Measurements from ENCODE around the gene NKX2-2. TPM values are rescaled to one million over a fixed set of nuclear protein-coding genes. Genes with fewer than 3 reads are reported as not detected.

The NKX2-2 gene
- total RNA-seq, 1 experiment from 2014 or later = not detected

- no peaks in the 10 kb centered on the region for H3K9me3 ChIP-seq (ENCODE audit: low read length)
- H3K9me2 ChIP-seq (replicated peaks; ENCODE audit: low read length) = no peaks in the 10 kb centered on the region
- ChIA-PET POLR2A (ENCODE audit: unreplicated experiment) (no interaction called here), CTCF (no interaction called here)
- no peak overlapping the region for H3K27ac ChIP-seq (ENCODE audit: low read length)
- TF ChIP-seq EZH2 (IDR thresholded peaks at IDR 0.05; ENCODE audit: low read length, unreplicated experiment) (peak; percentile 13), EZH2phosphoT487 (IDR thresholded peaks at IDR 0.05; ENCODE audit: borderline replicate concordance, low read length) (no peak), CTCF (conservative IDR thresholded peaks at IDR 0.05; ENCODE audit: low read depth, low read length) (no peak)
- no peak overlapping the region for H3K9ac ChIP-seq (ENCODE audit: low read length)
- ATAC-seq (peak; percentile 48), DNase-seq (peak; percentile 44)
- H3K4me2 ChIP-seq (ENCODE audit: low read length) = peak overlapping the region; percentile 62
- no peaks in the 10 kb centered on the region for H3K36me3 ChIP-seq (ENCODE audit: low read depth, low read length)
- peaks cover 81% of the 10 kb centered on the region for H3K27me3 ChIP-seq (ENCODE audit: low read length)
- intact Hi-C loops (cut with micrococcal nuclease) = no loop called here
- no peaks in the 10 kb centered on the region for H4K20me1 ChIP-seq (ENCODE audit: low read length)
- peak overlapping the region; percentile 33; the same call in 1 of the 2 replicates for H3K4me3 ChIP-seq (ENCODE audit: low read length)
- no peaks in the 10 kb centered on the region for H3K4me1 ChIP-seq (ENCODE audit: insufficient read depth, low read length)
- no peak overlapping the region for H2AFZ ChIP-seq (ENCODE audit: low read length)
- no TSS peak for BruUV-seq (replicated peaks)
- no peaks in the 10 kb centered on the region for H3K79me2 ChIP-seq (ENCODE audit: low read length)
- no peaks in the 10 kb centered on the region for H3F3A ChIP-seq (ENCODE audit: low read length, unreplicated experiment)
Observed at GRCh38 chr20:21522481-21523280, 8.8 kb upstream of the NKX2-2 start.

- no peaks in the 10 kb centered on the region for H3F3A ChIP-seq (ENCODE audit: low read length, unreplicated experiment)
- no peaks in the 10 kb centered on the region for H3K36me3 ChIP-seq (ENCODE audit: low read depth, low read length)
- no peak overlapping the region for H3K27ac ChIP-seq (ENCODE audit: low read length)
- H4K20me1 ChIP-seq (ENCODE audit: low read length) = no peaks in the 10 kb centered on the region
- intact Hi-C loops (cut with micrococcal nuclease) = no loop called here
- TF ChIP-seq EZH2 (IDR thresholded peaks at IDR 0.05; ENCODE audit: low read length, unreplicated experiment) (peak; percentile 91), CTCF (conservative IDR thresholded peaks at IDR 0.05; ENCODE audit: low read depth, low read length) (no peak), EZH2phosphoT487 (IDR thresholded peaks at IDR 0.05; ENCODE audit: borderline replicate concordance, low read length) (peak; percentile 42; the same call in 1 of the 2 replicates)
- H3K9me2 ChIP-seq (replicated peaks; ENCODE audit: low read length) = no peaks in the 10 kb centered on the region
- no TSS peak for BruUV-seq (replicated peaks)
- no peaks in the 10 kb centered on the region for H3K9me3 ChIP-seq (ENCODE audit: low read length)
- CTCF ChIA-PET = no interaction called here
- POLR2A ChIA-PET (ENCODE audit: unreplicated experiment) = no interaction called here
- no peaks in the 10 kb centered on the region for H3K79me2 ChIP-seq (ENCODE audit: low read length)
- H3K9ac ChIP-seq (ENCODE audit: low read length) = no peak overlapping the region
- peak overlapping the region; percentile 62 for H3K4me2 ChIP-seq (ENCODE audit: low read length)
- ATAC-seq (peak; percentile 17; the same call in 1 of the 2 replicates), DNase-seq (no peak)
- peak overlapping the region; percentile 33; the same call in 1 of the 2 replicates for H3K4me3 ChIP-seq (ENCODE audit: low read length)
- H2AFZ ChIP-seq (ENCODE audit: low read length) = no peak overlapping the region
- no peaks in the 10 kb centered on the region for H3K4me1 ChIP-seq (ENCODE audit: insufficient read depth, low read length)
- H3K27me3 ChIP-seq (ENCODE audit: low read length) = peaks cover 89% of the 10 kb centered on the region
Observed at GRCh38 chr20:21521596-21522480, 8.0 kb upstream of the NKX2-2 start.

Measured in PC-3 (cell line).